Sigmoid colon (tissue), 4 donors: ENCODE data around the gene MYT1.
"Not testable (repeated sequence)": the region's sequence is repeated elsewhere in the genome, so short reads cannot be mapped to it uniquely, and the experiment has no call there.

Source experiments
- EP300 ChIP-seq, 4 donors: sonication (generic); formaldehyde crosslinking; IDR thresholded peaks; one replicate each; pipeline ENCODE4 v1.6.1; 2017; ENCODE audit warnings: antibody characterized with exemption in 4 of 4
- POLR2A ChIP-seq, 2 donors: fragments of 450-650 bp; IDR thresholded peaks; one replicate each; pipeline ENCODE4 v1.6.1; 2016; ENCODE audit warnings: antibody characterized with exemption in 2 of 2, mild to moderate bottlenecking in 2 of 2, moderate library complexity in 2 of 2
- TF ChIP-seq, protein P1 (sequence below), 4 experiments: fragments of 450-650 bp in 3 of 4; fragments of 200-600 bp in 1 of 4; IDR thresholded peaks; one replicate each; pipeline ENCODE4 v1.5.1; 2016 to 2019; ENCODE audit warnings: antibody characterized with exemption in 4 of 4, mild to moderate bottlenecking in 3 of 4, moderate library complexity in 2 of 4

DNA sequence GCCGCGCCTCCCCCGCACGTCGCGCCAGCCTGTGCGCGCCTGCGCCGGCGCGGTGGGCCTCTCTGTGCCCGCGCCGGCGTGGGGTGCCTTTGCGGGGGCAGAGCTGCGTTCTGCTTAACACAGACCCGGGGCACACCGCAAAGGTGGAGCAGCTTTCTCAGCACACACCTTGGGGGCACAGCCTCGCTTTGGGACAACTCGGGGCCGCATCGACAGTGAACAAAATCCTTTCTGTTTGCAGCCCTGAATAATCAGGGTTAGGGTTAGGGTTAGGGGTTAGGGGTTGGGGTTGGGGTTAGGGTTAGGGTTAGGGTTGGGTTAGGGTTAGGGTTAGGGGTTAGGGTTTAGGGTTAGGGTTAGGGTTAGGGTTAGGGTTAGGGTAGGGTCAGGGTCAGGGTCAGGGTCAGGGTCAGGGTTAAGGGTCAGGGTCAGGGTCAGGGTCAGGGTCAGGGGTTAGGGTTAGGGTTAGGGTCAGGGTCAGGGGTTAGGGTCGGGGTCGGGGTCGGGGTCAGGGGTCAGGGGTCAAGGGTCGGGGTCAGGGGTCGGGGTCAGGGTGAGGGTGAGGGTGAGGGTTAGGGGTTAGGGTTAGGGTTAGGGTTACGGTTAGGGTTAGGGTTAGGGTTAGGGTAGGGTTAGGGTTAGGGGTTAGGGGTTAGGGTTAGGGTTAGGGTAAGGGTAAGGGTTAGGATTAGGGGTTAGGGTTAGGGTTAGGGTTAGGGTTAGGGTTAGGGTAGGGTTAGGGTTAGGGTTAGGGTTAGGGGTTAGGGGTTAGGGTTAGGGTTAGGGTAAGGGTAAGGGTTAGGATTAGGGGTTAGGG lies 122.4 kb downstream of the MYT1 start:
- not testable (repeated sequence) for TF ChIP-seq POLR2A, EP300 (IDR thresholded peaks at IDR 0.05)
- TF ChIP-seq, protein P1, sequence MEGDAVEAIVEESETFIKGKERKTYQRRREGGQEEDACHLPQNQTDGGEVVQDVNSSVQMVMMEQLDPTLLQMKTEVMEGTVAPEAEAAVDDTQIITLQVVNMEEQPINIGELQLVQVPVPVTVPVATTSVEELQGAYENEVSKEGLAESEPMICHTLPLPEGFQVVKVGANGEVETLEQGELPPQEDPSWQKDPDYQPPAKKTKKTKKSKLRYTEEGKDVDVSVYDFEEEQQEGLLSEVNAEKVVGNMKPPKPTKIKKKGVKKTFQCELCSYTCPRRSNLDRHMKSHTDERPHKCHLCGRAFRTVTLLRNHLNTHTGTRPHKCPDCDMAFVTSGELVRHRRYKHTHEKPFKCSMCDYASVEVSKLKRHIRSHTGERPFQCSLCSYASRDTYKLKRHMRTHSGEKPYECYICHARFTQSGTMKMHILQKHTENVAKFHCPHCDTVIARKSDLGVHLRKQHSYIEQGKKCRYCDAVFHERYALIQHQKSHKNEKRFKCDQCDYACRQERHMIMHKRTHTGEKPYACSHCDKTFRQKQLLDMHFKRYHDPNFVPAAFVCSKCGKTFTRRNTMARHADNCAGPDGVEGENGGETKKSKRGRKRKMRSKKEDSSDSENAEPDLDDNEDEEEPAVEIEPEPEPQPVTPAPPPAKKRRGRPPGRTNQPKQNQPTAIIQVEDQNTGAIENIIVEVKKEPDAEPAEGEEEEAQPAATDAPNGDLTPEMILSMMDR (IDR thresholded peaks at IDR 0.05), result not testable (repeated sequence)
